Transverse colon (tissue), 4 donors: Measurements from ENCODE around the gene GPR152. TPM values are rescaled to one million over a fixed set of nuclear protein-coding genes. Genes with fewer than 3 reads are reported as not detected.

Source experiments
- DNase-seq: peaks from one replicate; pipeline ENCODE4 v3.0.0-alpha.2; 2019
- H3K27ac ChIP-seq, 4 donors: fragments of 200-600 bp; sonication (generic); 2 replicates each; pipeline ENCODE4 v1.5.1; 2016 to 2018; ENCODE audit warnings: inconsistent platforms in 4 of 4
- H3K27me3 ChIP-seq: fragments of 200-600 bp; sonication (generic); 2 replicates; pipeline ENCODE4 v1.5.1; 2017; ENCODE audit warnings: inconsistent platforms
- H3K36me3 ChIP-seq, 4 donors: fragments of 200-600 bp; sonication (generic); 2 replicates each; pipeline ENCODE4 v1.5.1; 2017 to 2019; ENCODE audit warnings: inconsistent platforms in 4 of 4
- H3K4me1 ChIP-seq, 4 donors: fragments of 200-600 bp; sonication (generic); 2 replicates each; pipeline ENCODE4 v1.5.1; 2017 to 2020; ENCODE audit warnings: inconsistent platforms in 4 of 4
- H3K4me3 ChIP-seq, 4 donors: fragments of 200-600 bp; sonication (generic); 1 replicate in 1 of 4; 2 replicates in 3 of 4; pipeline versions ENCODE4 v1.5.1 to v1.6.1; 2017 to 2019; ENCODE audit warnings: inconsistent platforms in 4 of 4
- H3K9me3 ChIP-seq, 2 donors: fragments of 200-600 bp; sonication (generic); 2 replicates each; pipeline ENCODE4 v1.5.1; 2017 to 2019; ENCODE audit warnings: inconsistent platforms in 2 of 2
- CTCF ChIP-seq, 5 experiments: fragments of 200-600 bp in 3 of 5; fragments of 450-650 bp in 2 of 5; sonication (generic) in 3 of 5; IDR thresholded peaks; 1 replicate in 2 of 5; 2 replicates in 3 of 5; pipeline ENCODE4 v1.5.1; 2016 to 2017; ENCODE audit warnings: antibody characterized with exemption in 5 of 5, inconsistent platforms in 3 of 5, mild to moderate bottlenecking in 2 of 5, moderate library complexity in 1 of 5
- EP300 ChIP-seq: sonication (generic); formaldehyde crosslinking; IDR thresholded peaks from one replicate; pipeline ENCODE4 v1.6.1; 2017; ENCODE audit warnings: antibody characterized with exemption, low read depth
- POLR2A ChIP-seq: fragments of 450-650 bp; IDR thresholded peaks from one replicate; pipeline ENCODE4 v1.6.1; 2016; ENCODE audit warnings: antibody characterized with exemption, mild to moderate bottlenecking, moderate library complexity
- POLR2AphosphoS5 ChIP-seq, 3 donors: sonication (generic); formaldehyde crosslinking; IDR thresholded peaks; one replicate each; pipeline ENCODE4 v1.6.1; 2016; ENCODE audit warnings: antibody characterized with exemption in 3 of 3
- WGBS, 2 donors: methylation state at CpG; one replicate each; pipeline ENCODE4 v1.1.5; 2018; ENCODE audit warnings: low coverage in 1 of 2; 5-methylcytosine and 5-hydroxymethylcytosine counted together
- in situ Hi-C, 4 donors: fragments of 200-750 bp; cut with MboI; loops; one replicate each; pipeline versions ENCODE4 v1.15.0 to v1.15.1; 2017; ENCODE audit warnings: low sequenced_read_pairs in 3 of 4, low pct_ligation_motif_present in 1 of 4, low pct_unique_long_range_greater_than_20kb in 1 of 4
- intact Hi-C: fragments of 100-400 bp; cut with DNase I; formaldehyde crosslinking; loops from one replicate; pipeline ENCODE4 v1.15.1; 2023; ENCODE audit warnings: low total_unique reads
- total RNA-seq, 4 donors: library from RNA; depleted of rRNA; stranded (reverse); fragments of >200 nt; gene quantifications; one replicate each; pipeline ENCODE4 v1.1.0, GENCODE V29; 2016

GPR152 gene
- total RNA-seq, 4 donors from 2014 or later, result not detected

- DNase-seq, result no peak
- H3K27ac ChIP-seq, result no peak overlapping the region
- intact Hi-C loops, result no loop called here
- peaks cover 0 to 4% (median 0%) of the 10 kb centered on the region in 4 donors for H3K4me1 ChIP-seq
- 85% methylated on average over 46 of the region's 46 CpGs; no CpG with 5 or more reads in 1 of the 2 donors for WGBS, 2 donors
- no peak overlapping the region for H3K4me3 ChIP-seq
- in situ Hi-C loops, result no loop called here
- TF ChIP-seq CTCF (IDR thresholded peaks at IDR 0.05), result no peak
- TF ChIP-seq POLR2A, result no peak
- no peak for TF ChIP-seq POLR2AphosphoS5 (IDR thresholded peaks at IDR 0.05)
- peaks cover 0 to 11% (median 4%) of the 10 kb centered on the region in 4 donors for H3K36me3 ChIP-seq
- no peaks in the 10 kb centered on the region for H3K9me3 ChIP-seq
- no peaks in the 10 kb centered on the region for H3K27me3 ChIP-seq
Observed at GRCh38 chr11:67492801-67493547, 40.4 kb upstream of the GPR152 start.

- Histone ChIP-seq H3K36me3 (peaks cover 0 to 14% (median 4%) of the 10 kb centered on the region in 4 donors), H3K9me3 (no peaks in the 10 kb centered on the region), H3K4me3 (no peak overlapping the region), H3K27ac (no peak overlapping the region), H3K4me1 (peaks cover 0 to 4% (median 0%) of the 10 kb centered on the region in 4 donors), H3K27me3 (no peaks in the 10 kb centered on the region)
- no peak for TF ChIP-seq POLR2A
- TF ChIP-seq CTCF (IDR thresholded peaks at IDR 0.05), result no peak
- no peak for TF ChIP-seq POLR2AphosphoS5 (IDR thresholded peaks at IDR 0.05)
- no peak for TF ChIP-seq EP300
- DNase-seq, result no peak
- WGBS, 2 donors, result 90% methylated on average over 19 of the region's 19 CpGs; no CpG with 5 or more reads in 1 of the 2 donors
- in situ Hi-C loops (no loop called here), intact Hi-C loops (no loop called here)
Observed at GRCh38 chr11:67492069-67492727, 39.7 kb upstream of the GPR152 start.

- intact Hi-C loops, result no loop called here
- Histone ChIP-seq H3K27me3 (no peaks in the 10 kb centered on the region), H3K9me3 (no peaks in the 10 kb centered on the region), H3K27ac (no peak overlapping the region), H3K4me1 (peaks cover 0 to 5% (median under 1%) of the 10 kb centered on the region in 4 donors), H3K4me3 (no peak overlapping the region), H3K36me3 (peaks cover 0 to 14% (median 4%) of the 10 kb centered on the region in 4 donors)
- in situ Hi-C loops, result no loop called here
- no peak for TF ChIP-seq EP300
- WGBS, 2 donors, result 79% methylated on average over 24 of the region's 24 CpGs; no CpG with 5 or more reads in 1 of the 2 donors
- DNase-seq, result no peak
Observed at GRCh38 chr11:67491276-67492068, 38.9 kb upstream of the GPR152 start.

GRCh38 chr11:67490727-67491065, 38.2 kb upstream of the GPR152 start:
- peaks cover 0 to 14% (median 4%) of the 10 kb centered on the region in 4 donors for H3K36me3 ChIP-seq
- no peak for DNase-seq

More at GRCh38 chr11:67490727-67491065, 38.2 kb upstream of the GPR152 start:
- intact Hi-C loops (no loop called here), in situ Hi-C loops (no loop called here)
- no peak overlapping the region for H3K4me3 ChIP-seq
- no peaks in the 10 kb centered on the region for H3K9me3 ChIP-seq
- H3K27ac ChIP-seq, result no peak overlapping the region
- H3K27me3 ChIP-seq, result no peaks in the 10 kb centered on the region
- WGBS, 2 donors, result 82% methylated on average over 14 of the region's 15 CpGs; no CpG with 5 or more reads in 1 of the 2 donors
- TF ChIP-seq POLR2AphosphoS5 (IDR thresholded peaks at IDR 0.05), result no peak
- no peak for TF ChIP-seq EP300
- TF ChIP-seq CTCF (IDR thresholded peaks at IDR 0.05), result no peak
- TF ChIP-seq POLR2A, result no peak
- peaks cover 0 to 12% (median 7%) of the 10 kb centered on the region in 4 donors for H3K4me1 ChIP-seq
